Parathyroid adenoma (tissue), 2 donors: ENCODE measurements around the gene ANKRD31.

ENCODE experiments used
- H2AFZ ChIP-seq: fragments of 300-600 bp; sonication (generic); one replicate; pipeline ENCODE4 v1.7.0; 2017; ENCODE audit warnings: antibody characterized with exemption, mild to moderate bottlenecking
- H3K27ac ChIP-seq: fragments of 300-600 bp; sonication (generic); one replicate; pipeline ENCODE4 v1.7.0; 2017
- H3K27me3 ChIP-seq: fragments of 300-600 bp; sonication (generic); one replicate; pipeline ENCODE4 v1.7.0; 2017; ENCODE audit warnings: low read length; ENCODE audit not compliant: control insufficient read depth, insufficient read depth
- H3K36me3 ChIP-seq: fragments of 300-600 bp; sonication (generic); one replicate; pipeline ENCODE4 v1.7.0; 2017; ENCODE audit warnings: low read length; ENCODE audit not compliant: control insufficient read depth, insufficient read depth
- H3K4me1 ChIP-seq: fragments of 300-600 bp; sonication (generic); one replicate; pipeline ENCODE4 v1.7.0; 2017; ENCODE audit warnings: control low read depth
- H3K4me2 ChIP-seq: fragments of 300-600 bp; sonication (generic); one replicate; pipeline ENCODE4 v1.7.0; 2017; ENCODE audit warnings: low read length
- H3K4me3 ChIP-seq: fragments of 300-600 bp; sonication (generic); one replicate; pipeline ENCODE4 v1.7.0; 2017; ENCODE audit warnings: low read depth, low read length
- H3K79me2 ChIP-seq: fragments of 300-600 bp; sonication (generic); one replicate; pipeline ENCODE4 v1.7.0; 2017; ENCODE audit warnings: control low read depth
- H3K9ac ChIP-seq: fragments of 300-600 bp; sonication (generic); one replicate; pipeline ENCODE4 v1.7.0; 2017; ENCODE audit warnings: mild to moderate bottlenecking
- H3K9me3 ChIP-seq: fragments of 300-600 bp; sonication (generic); one replicate; pipeline ENCODE4 v1.7.0; 2017; ENCODE audit warnings: low read length; ENCODE audit not compliant: control insufficient read depth
- CTCF ChIP-seq: fragments of 300-600 bp; sonication (generic); IDR thresholded peaks from one replicate; pipeline ENCODE4 v1.7.0; 2017; ENCODE audit warnings: antibody characterized with exemption, mild to moderate bottlenecking
- donor health status: primary hyperparathyroidism.

The ANKRD31 gene

GRCh38 chr5:75020016-75020656 is 216.5 kb downstream of the ANKRD31 start:
- no peak overlapping the region for H3K27ac ChIP-seq
- H3K79me2 ChIP-seq: no peaks in the 10 kb centered on the region
- H3K9me3 ChIP-seq: no peaks in the 10 kb centered on the region
- TF ChIP-seq CTCF: no peak
- H3K4me2 ChIP-seq: no peak overlapping the region
- no peaks in the 10 kb centered on the region for H3K4me1 ChIP-seq
- no peak overlapping the region for H3K4me3 ChIP-seq
- no peak overlapping the region for H2AFZ ChIP-seq
- H3K36me3 ChIP-seq: no peaks in the 10 kb centered on the region
- no peak overlapping the region for H3K9ac ChIP-seq
- H3K27me3 ChIP-seq: no peaks in the 10 kb centered on the region

- H3K27me3 ChIP-seq: no peaks in the 10 kb centered on the region
- no peak for TF ChIP-seq CTCF
- no peak overlapping the region for H3K4me2 ChIP-seq
- no peak overlapping the region for H2AFZ ChIP-seq
- no peak overlapping the region for H3K4me3 ChIP-seq
- H3K36me3 ChIP-seq: no peaks in the 10 kb centered on the region
- no peak overlapping the region for H3K9ac ChIP-seq
- H3K4me1 ChIP-seq: no peaks in the 10 kb centered on the region
- H3K9me3 ChIP-seq: no peaks in the 10 kb centered on the region
- H3K27ac ChIP-seq: no peak overlapping the region
- H3K79me2 ChIP-seq: no peaks in the 10 kb centered on the region
Measured at GRCh38 chr5:75018805-75019587, 217.7 kb downstream of the ANKRD31 start.
